H1 (cell line): ENCODE data around the gene ABCA13. TPM values are rescaled to one million over a fixed set of nuclear protein-coding genes. Genes with fewer than 3 reads are reported as not detected.
A peak's percentile ranks its signal among the peaks of the same experiment; 100 is the strongest.

ENCODE experiments used
- CTCF ChIA-PET: fragments of 300-600 bp; sonication (Branson Sonifier 250); formaldehyde crosslinking; loops from one replicate; lab custom pipeline; 2021; ENCODE audit not compliant: partially characterized antibody; lab: Charles Lee
- POLR2A ChIA-PET: fragments of 300-600 bp; sonication (Branson Sonifier 250); formaldehyde crosslinking; loops from one replicate; lab custom pipeline; 2021; ENCODE audit warnings: inconsistent platforms; ENCODE audit not compliant: partially characterized antibody; lab: Charles Lee
- DNase-seq, 2 experiments: peaks; one replicate each; pipeline versions ENCODE4 v3.0.0 to v3.0.0-alpha.2; 2010 to 2022; ENCODE audit warnings: low spot score in 2 of 2, low read depth in 1 of 2, mixed read lengths in 1 of 2
- FAIRE-seq: peaks from 2 replicates; lab custom pipeline; 2011; peaks lifted over from hg19 to GRCh38; lab: Jason Lieb, UNC
- H2AFZ ChIP-seq: 2 replicates; pipeline ENCODE4 v1.8.1; 2012; ENCODE audit warnings: low read length, inconsistent platforms
- H2AK5ac ChIP-seq: 2 replicates; pipeline ENCODE4 v1.6.1; 2013; ENCODE audit warnings: low read depth, low read length
- H2BK120ac ChIP-seq: replicated peaks from 2 replicates; pipeline ENCODE3; 2013; ENCODE audit warnings: low read depth, low read length, inconsistent platforms
- H2BK12ac ChIP-seq: 2 replicates; pipeline ENCODE4 v1.6.1; 2013; ENCODE audit warnings: low read depth, low read length
- H2BK15ac ChIP-seq: 2 replicates; pipeline ENCODE4 v1.6.1; 2013; ENCODE audit warnings: low read length
- H2BK20ac ChIP-seq: 2 replicates; pipeline ENCODE4 v1.6.1; 2013; ENCODE audit warnings: low read length
- H2BK5ac ChIP-seq: 2 replicates; pipeline ENCODE4 v1.6.1; 2013; ENCODE audit warnings: low read depth, low read length
- H3K14ac ChIP-seq: 2 replicates; pipeline ENCODE4 v1.6.1; 2013; ENCODE audit warnings: inconsistent platforms; ENCODE audit not compliant: insufficient read length
- H3K18ac ChIP-seq: 2 replicates; pipeline ENCODE4 v1.6.1; 2013; ENCODE audit warnings: low read length; ENCODE audit errors: extremely low read depth
- H3K23ac ChIP-seq: 2 replicates; pipeline ENCODE4 v1.6.1; 2013; ENCODE audit warnings: inconsistent platforms; ENCODE audit not compliant: insufficient read length
- H3K23me2 ChIP-seq: 2 replicates; pipeline ENCODE4 v1.6.1; 2013; ENCODE audit warnings: low read depth, low read length
- H3K27ac ChIP-seq: 2 replicates; pipeline ENCODE4 v1.6.1; 2011; ENCODE audit warnings: low read depth, low read length, inconsistent platforms
- H3K27me3 ChIP-seq, 4 experiments: replicated peaks in 1 of 4; 1 replicate in 1 of 4; 2 replicates in 3 of 4; pipeline versions ENCODE4 v1.6.1 to v1.8.1; 2011 to 2013; ENCODE audit warnings: low read length in 3 of 4, mild to moderate bottlenecking in 3 of 4, inconsistent platforms in 2 of 4, mixed read lengths in 2 of 4, moderate library complexity in 1 of 4; ENCODE audit not compliant: control insufficient read depth in 3 of 4, insufficient read depth in 3 of 4; ENCODE audit errors: extremely low read depth in 1 of 4
- H3K36me3 ChIP-seq, 4 experiments: 2 replicates each; pipeline versions ENCODE4 v1.6.1 to v1.8.1; 2011 to 2013; ENCODE audit warnings: mild to moderate bottlenecking in 4 of 4, low read length in 3 of 4, moderate library complexity in 2 of 4, control low read depth in 1 of 4, inconsistent platforms in 1 of 4; ENCODE audit not compliant: insufficient read depth in 4 of 4, control insufficient read depth in 2 of 4
- H3K4ac ChIP-seq: replicated peaks from 2 replicates; pipeline ENCODE3; 2013; ENCODE audit warnings: low read length, low read depth, mixed read lengths, inconsistent platforms; ENCODE audit not compliant: insufficient read length
- H3K4me1 ChIP-seq, 4 experiments: replicated peaks in 1 of 4; 1 replicate in 1 of 4; 2 replicates in 3 of 4; pipeline versions ENCODE4 v1.6.1 to v1.8.1; 2011 to 2013; ENCODE audit warnings: low read length in 3 of 4, inconsistent platforms in 2 of 4, mixed read lengths in 1 of 4; ENCODE audit not compliant: insufficient read depth in 4 of 4, control insufficient read depth in 3 of 4
- H3K4me2 ChIP-seq, 2 experiments: 2 replicates each; pipeline versions ENCODE4 v1.6.1 to v1.8.1; 2011 to 2013; ENCODE audit warnings: low read depth in 2 of 2, low read length in 2 of 2, control low read depth in 1 of 2, inconsistent platforms in 1 of 2, mild to moderate bottlenecking in 1 of 2; ENCODE audit not compliant: insufficient read depth in 1 of 2
- H3K4me3 ChIP-seq, 4 experiments: fragments of 200-600, 300-600 bp in 1 of 4; sonication (generic), shearing (Covaris generic), sonication (Bioruptor Twin) in 1 of 4; 2 replicates each; pipeline versions ENCODE4 v1.5.1 to v1.8.1; 2011 to 2016; ENCODE audit warnings: low read length in 4 of 4, low read depth in 3 of 4, control low read depth in 2 of 4, inconsistent platforms in 2 of 4, mild to moderate bottlenecking in 2 of 4, mixed read lengths in 1 of 4, moderate library complexity in 1 of 4; ENCODE audit not compliant: insufficient read depth in 2 of 4; ENCODE audit errors: extremely low read depth in 1 of 4
- H3K56ac ChIP-seq: replicated peaks from 2 replicates; pipeline ENCODE3; 2013; ENCODE audit warnings: low read depth, mild to moderate bottlenecking, mixed read lengths, low read length, inconsistent platforms; ENCODE audit not compliant: insufficient read length
- H3K79me1 ChIP-seq: 2 replicates; pipeline ENCODE4 v1.6.1; 2013; ENCODE audit warnings: low read depth, low read length, control low read depth
- H3K79me2 ChIP-seq, 2 experiments: 2 replicates each; pipeline versions ENCODE4 v1.6.1 to v1.8.1; 2012 to 2013; ENCODE audit warnings: low read length in 2 of 2, mild to moderate bottlenecking in 2 of 2, inconsistent platforms in 1 of 2; ENCODE audit not compliant: insufficient read depth in 2 of 2, control insufficient read depth in 1 of 2
- H3K9ac ChIP-seq, 4 experiments: replicated peaks in 1 of 4; 1 replicate in 1 of 4; 2 replicates in 3 of 4; pipeline versions ENCODE4 v1.6.1 to v1.8.1; 2011 to 2013; ENCODE audit warnings: low read depth in 3 of 4, low read length in 3 of 4, control low read depth in 2 of 4, mild to moderate bottlenecking in 2 of 4, moderate library complexity in 2 of 4, inconsistent platforms in 1 of 4; ENCODE audit errors: extremely low read depth in 1 of 4
- H3K9me3 ChIP-seq, 2 experiments: 2 replicates each; pipeline versions ENCODE4 v1.6.1 to v1.8.1; 2012 to 2013; ENCODE audit warnings: mild to moderate bottlenecking in 2 of 2, moderate library complexity in 2 of 2, control low read depth in 1 of 2, inconsistent platforms in 1 of 2, low read depth in 1 of 2, low read length in 1 of 2, mixed read lengths in 1 of 2; ENCODE audit not compliant: insufficient read depth in 2 of 2
- H4K20me1 ChIP-seq, 2 experiments: replicated peaks in 1 of 2; 2 replicates each; pipeline versions ENCODE3 to v1.8.1; 2011 to 2013; ENCODE audit warnings: inconsistent platforms in 2 of 2, low read length in 2 of 2, mild to moderate bottlenecking in 1 of 2; ENCODE audit not compliant: insufficient read depth in 2 of 2, control insufficient read depth in 1 of 2
- H4K5ac ChIP-seq: 2 replicates; pipeline ENCODE4 v1.6.1; 2013; ENCODE audit warnings: low read length, low read depth, mixed read lengths, inconsistent platforms; ENCODE audit not compliant: insufficient read length
- H4K8ac ChIP-seq: 2 replicates; pipeline ENCODE4 v1.8.0; 2013; ENCODE audit warnings: mild to moderate bottlenecking, moderate library complexity, low read length, inconsistent platforms; ENCODE audit not compliant: insufficient read depth; ENCODE audit errors: extremely low read depth
- H4K91ac ChIP-seq: replicated peaks from 2 replicates; pipeline ENCODE3; 2013; ENCODE audit warnings: low read length, mixed read lengths, inconsistent platforms; ENCODE audit not compliant: insufficient read length
- ATF2 ChIP-seq: IDR thresholded peaks from 2 replicates; pipeline ENCODE4 v1.6.1; 2012; ENCODE audit warnings: low read length, inconsistent platforms
- BACH1 ChIP-seq: IDR thresholded peaks from 2 replicates; pipeline ENCODE4 v1.6.1; 2012; ENCODE audit warnings: low read length, improper control_type of control experiment
- GABPA ChIP-seq: IDR thresholded peaks from 2 replicates; pipeline ENCODE4 v1.6.1; 2011; ENCODE audit warnings: mild to moderate bottlenecking, low read length, moderate library complexity, borderline replicate concordance; ENCODE audit not compliant: insufficient read depth
- JUN ChIP-seq: IDR thresholded peaks from 2 replicates; pipeline ENCODE4 v1.6.1; 2011; ENCODE audit warnings: low read depth, mild to moderate bottlenecking, improper control_type of control experiment, low read length
- NANOG ChIP-seq: IDR thresholded peaks from 2 replicates; pipeline ENCODE4 v1.6.1; 2011; ENCODE audit warnings: low read length, low read depth, mild to moderate bottlenecking, inconsistent platforms; ENCODE audit not compliant: insufficient read depth, poor library complexity, severe bottlenecking
- RNF2 ChIP-seq: fragments of 200-900, 300-1000 bp; sonication (generic); IDR thresholded peaks from 2 replicates; pipeline ENCODE4 v1.7.1; 2016; ENCODE audit warnings: borderline replicate concordance, low read depth, mild to moderate bottlenecking, antibody characterized with exemption, low read length; ENCODE audit not compliant: poor library complexity, severe bottlenecking; ENCODE audit errors: missing control alignments
- SAP30 ChIP-seq: fragments of 300-600 bp; sonication (generic); IDR thresholded peaks from 2 replicates; pipeline ENCODE4 v1.7.1; 2012; ENCODE audit warnings: low read length, moderate library complexity, mild to moderate bottlenecking, inconsistent platforms; ENCODE audit not compliant: insufficient read depth, insufficient replicate concordance
- SRF ChIP-seq: IDR thresholded peaks from 2 replicates; pipeline ENCODE4 v1.6.1; 2011; ENCODE audit warnings: mild to moderate bottlenecking, low read depth, low read length, moderate library complexity
- TCF12 ChIP-seq: IDR thresholded peaks from 2 replicates; pipeline ENCODE4 v1.6.1; 2011; ENCODE audit warnings: low read depth, mild to moderate bottlenecking, low read length
- YY1 ChIP-seq: IDR thresholded peaks from 2 replicates; pipeline ENCODE4 v1.6.1; 2011; ENCODE audit warnings: low read depth, mild to moderate bottlenecking, low read length
- WGBS, 2 experiments: shearing (Covaris generic) in 1 of 2; methylation state at CpG; one replicate each; pipeline versions ENCODE4 v1.1.6 to v1.1.7; 2013 to 2015; ENCODE audit warnings: low lambda C conversion rate in 2 of 2, mixed read lengths in 2 of 2, inconsistent platforms in 1 of 2, low coverage in 1 of 2, missing lambda C conversion rate in 1 of 2; ENCODE audit not compliant: insufficient replicate concordance in 2 of 2, insufficient coverage in 1 of 2, insufficient read length in 1 of 2; ENCODE audit errors: extremely low coverage in 1 of 2, missing lambda C conversion rate in 1 of 2; 5-methylcytosine and 5-hydroxymethylcytosine counted together
- polyA plus RNA-seq, 7 experiments: library from polyadenylated mRNA; depleted of rRNA in 3 of 7; stranded (reverse) in 5 of 7; unstranded in 2 of 7; fragments of >200 nt in 5 of 7; fragments of 200-250 nt in 2 of 7; gene quantifications; 1 replicate in 5 of 7; 2 replicates in 1 of 7; 4 replicates in 1 of 7; pipeline versions ENCODE4 v1.2.1 to v1.2.3, GENCODE V29; 2011 to 2013; ENCODE audit warnings: missing spikeins in 2 of 7, mixed read lengths in 2 of 7
- total RNA-seq: library from RNA; stranded (reverse); fragmentation: NEBNext Ultra II Directional; extraction: Animal tissue kit (Norgen Biotek cat#: 25700); gene quantifications from 2 replicates; pipeline ENCODE4 v1.2.1, GENCODE V29; 2021

Gene ABCA13
- total and polyA plus RNA-seq, 2 of the 8 experiments (the other 6 are each of a cell fraction or from before 2014, with no cell fraction given): 0.07 to 0.09 TPM

- 78% methylated on average over 9 of the region's 9 CpGs; no CpG with 5 or more reads in 1 of the 2 experiments for WGBS, 2 experiments
- H3K27ac ChIP-seq: no peak overlapping the region
- H4K91ac ChIP-seq: no peak overlapping the region
- no peaks in the 10 kb centered on the region for H3K23me2 ChIP-seq
- H3K79me2 ChIP-seq: no peaks in the 10 kb centered on the region
- H3K79me1 ChIP-seq: no peaks in the 10 kb centered on the region
- H2BK120ac ChIP-seq: no peak overlapping the region
- no peak overlapping the region for H3K14ac ChIP-seq
- no peak overlapping the region for H3K56ac ChIP-seq
- no peak overlapping the region for H3K4me2 ChIP-seq
- no peaks in the 10 kb centered on the region for H4K20me1 ChIP-seq
- no peak overlapping the region for H4K8ac ChIP-seq
- no peaks in the 10 kb centered on the region for H3K9me3 ChIP-seq
- ChIA-PET POLR2A (no interaction called here), CTCF (no interaction called here)
- no peak overlapping the region for H3K18ac ChIP-seq
- no peak overlapping the region for H3K23ac ChIP-seq
- no peak overlapping the region for H3K9ac ChIP-seq
- no peak overlapping the region for H2AK5ac ChIP-seq
- peak overlapping the region; percentile 71 for H2AFZ ChIP-seq
- H2BK5ac ChIP-seq: no peak overlapping the region
- no peak overlapping the region for H3K4me3 ChIP-seq
- no peak for DNase-seq
- H3K4ac ChIP-seq: no peak overlapping the region
- TF ChIP-seq GABPA (no peak), JUN (no peak), SAP30 (no peak), ATF2 (no peak), YY1 (no peak), BACH1 (no peak), TCF12 (no peak), RNF2 (no peak), SRF (no peak), NANOG (no peak)
- TF ChIP-seq, all 59 proteins: peak for 0
- Histone ChIP-seq H4K5ac (no peak overlapping the region), H2BK20ac (no peak overlapping the region), H3K36me3 (no peaks in the 10 kb centered on the region; a peak in 1 of 8 replicates), H2BK12ac (no peak overlapping the region), H3K4me1 (peaks cover 0 to 6% (median 0%) of the 10 kb centered on the region in 4 experiments; a peak in 2 of 7 replicates), H3K27me3 (no peaks in the 10 kb centered on the region), H2BK15ac (no peak overlapping the region)
- FAIRE-seq: no peak
Measured at GRCh38 chr7:48245751-48246472, 74.7 kb downstream of the ABCA13 start.
